Hepatocyte (in vitro differentiated cells): ENCODE measurements around the gene KCNQ2.

Experiments used
- CTCF ChIP-seq: fragments of 200-600 bp; sonication (generic); IDR thresholded peaks from 2 replicates; pipeline ENCODE4 v1.5.1; 2016; ENCODE audit warnings: antibody characterized with exemption, mild to moderate bottlenecking; ENCODE audit not compliant: poor library complexity
- EZH2 ChIP-seq: fragments of 200-600 bp; sonication (generic); IDR thresholded peaks from 2 replicates; pipeline ENCODE4 v1.6.1; 2016; ENCODE audit warnings: antibody characterized with exemption, mild to moderate bottlenecking, borderline replicate concordance

DNA sequence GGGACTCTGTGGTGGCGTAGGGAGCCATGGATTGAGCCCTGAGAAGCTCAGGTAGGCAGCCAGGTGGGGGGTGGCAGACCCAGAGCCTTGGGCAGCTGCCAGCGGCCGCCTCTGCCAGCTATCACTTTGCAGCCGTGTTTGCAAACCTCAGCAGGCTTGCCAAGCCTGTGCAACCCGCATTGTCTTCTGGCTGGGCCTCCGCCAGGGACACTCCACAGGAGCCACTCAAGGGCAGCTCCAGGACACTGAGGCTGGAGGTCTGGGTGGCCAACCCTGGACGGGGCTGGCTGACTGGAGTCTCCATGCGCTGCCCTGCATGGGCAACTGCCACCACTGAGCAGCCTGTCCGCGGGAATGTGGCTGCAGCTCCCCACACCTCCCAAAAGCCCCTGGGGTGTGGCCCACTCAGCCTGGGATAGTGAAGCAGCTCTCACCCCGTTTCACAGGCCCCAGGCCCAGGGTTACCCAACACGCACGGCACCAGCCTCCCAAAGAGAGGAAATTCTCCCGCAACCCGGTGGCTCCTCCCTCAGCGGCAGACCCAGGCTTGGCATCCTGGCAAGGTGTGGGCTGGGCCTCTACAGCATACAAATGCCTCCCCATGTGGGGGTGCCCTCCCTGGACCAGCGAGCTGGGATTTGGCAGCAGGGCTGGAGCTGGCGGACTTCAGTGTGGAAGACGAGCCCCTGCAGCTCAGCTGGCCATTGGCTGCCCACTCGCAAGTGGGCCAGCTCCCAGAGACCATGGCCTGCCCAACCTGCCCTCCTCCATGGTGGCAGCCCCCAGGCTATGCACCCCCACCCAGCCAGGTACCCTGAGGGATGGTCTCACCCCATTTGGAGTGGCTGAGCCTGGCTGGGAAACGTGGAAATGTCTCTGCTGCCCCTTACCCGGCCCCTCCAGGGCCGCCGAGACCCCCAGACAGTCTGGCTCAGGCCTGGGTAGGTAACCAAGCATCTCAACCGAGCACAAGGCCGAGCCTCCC, 114.2 kb downstream of the KCNQ2 start:
- TF ChIP-seq EZH2 (no peak), CTCF (no peak)
